Psoas muscle (tissue), 8 donors: Measurements from ENCODE around the gene ZNF526. TPM values are rescaled to one million over a fixed set of nuclear protein-coding genes. Genes with fewer than 3 reads are reported as not detected.
A peak's percentile ranks its signal among the peaks of the same experiment; 100 is the strongest.

ENCODE experiments used
- ATAC-seq, 4 donors: fragments of 200-7000 bp; cut with Tn5 transposase; one replicate each; pipeline ENCODE4 v1.9.1; 2020; ENCODE audit warnings: moderate library complexity in 3 of 4, mild to moderate bottlenecking in 2 of 4
- DNase-seq, 2 donors: peaks; one replicate each; pipeline ENCODE4 v3.0.0-alpha.2; 2020
- H3K27ac ChIP-seq: fragments of 200-600 bp; one replicate; pipeline ENCODE4 v1.8.0; 2022
- H3K27me3 ChIP-seq, 3 donors: fragments of 200-600 bp in 1 of 3; one replicate each; pipeline versions ENCODE4 v1.6.1 to v1.8.0; 2013 to 2022; ENCODE audit warnings: low read length in 2 of 3, mild to moderate bottlenecking in 2 of 3, moderate library complexity in 1 of 3; ENCODE audit not compliant: insufficient read depth in 3 of 3
- H3K36me3 ChIP-seq, 2 donors: fragments of 200-600 bp in 1 of 2; one replicate each; pipeline versions ENCODE4 v1.6.1 to v1.8.0; 2013 to 2022; ENCODE audit warnings: low read depth in 1 of 2, mild to moderate bottlenecking in 1 of 2, moderate library complexity in 1 of 2; ENCODE audit not compliant: insufficient read depth in 1 of 2
- H3K4me1 ChIP-seq: fragments of 200-600 bp; one replicate; pipeline ENCODE4 v1.8.0; 2022
- H3K4me3 ChIP-seq: fragments of 200-600 bp; one replicate; pipeline ENCODE4 v1.8.0; 2022; ENCODE audit warnings: mild to moderate bottlenecking
- H3K9me3 ChIP-seq: fragments of 200-600 bp; one replicate; pipeline ENCODE4 v1.8.0; 2022
- WGBS, 3 donors: extraction: QIAGEN DNeasy Blood & Tissue Kit; methylation state at CpG; one replicate each; pipeline versions ENCODE4 v1.1.6 to v1.1.7; 2013; 5-methylcytosine and 5-hydroxymethylcytosine counted together
- intact Hi-C, 2 donors: fragments of 100-400 bp; cut with DNase I; formaldehyde crosslinking; loops; one replicate each; pipeline versions ENCODE4 v1.11.0 to v1.14.2; 2022
- polyA plus RNA-seq, 3 donors: library from polyadenylated mRNA; stranded (reverse); fragments of 200-250 nt; gene quantifications; one replicate each; pipeline ENCODE4 v1.2.3, GENCODE V29; 2013
- total RNA-seq, 4 donors: library from RNA; stranded (reverse); fragmentation: NEBNext Ultra II Directional in 2 of 4; extraction: Animal tissue kit (Norgen Biotek cat#: 25700) in 2 of 4; gene quantifications; one replicate each; pipeline versions ENCODE4 v1.2.1 to v1.2.4, GENCODE V29; 2021 to 2023
- TF ChIP-seq, protein P1 (sequence below): fragments of 200-600 bp; IDR thresholded peaks from one replicate; pipeline ENCODE4 v1.8.0; 2022; ENCODE audit warnings: antibody characterized with exemption
- donor health status: healthy with polysubstance abuse.
- donor health status: DM: no; HTN: no; CAD: no; lungs with moderate emphysema.
- donor health status: Bipolar disorder and iron deficiency.
- donor health status: healthy.
- donor health status: DM: yes; HTN: yes; CAD: no.
- donor health status: DM: no; HTN: no; CAD: no.
- donor health status: DM: no; HTN: no; CAD: no.
- donor health status: DM: yes; HTN: yes; CAD: no.

ZNF526 gene
- total and polyA plus RNA-seq, 7 donors, result 3.4 to 7.9 (median 5.9) TPM

DNA sequence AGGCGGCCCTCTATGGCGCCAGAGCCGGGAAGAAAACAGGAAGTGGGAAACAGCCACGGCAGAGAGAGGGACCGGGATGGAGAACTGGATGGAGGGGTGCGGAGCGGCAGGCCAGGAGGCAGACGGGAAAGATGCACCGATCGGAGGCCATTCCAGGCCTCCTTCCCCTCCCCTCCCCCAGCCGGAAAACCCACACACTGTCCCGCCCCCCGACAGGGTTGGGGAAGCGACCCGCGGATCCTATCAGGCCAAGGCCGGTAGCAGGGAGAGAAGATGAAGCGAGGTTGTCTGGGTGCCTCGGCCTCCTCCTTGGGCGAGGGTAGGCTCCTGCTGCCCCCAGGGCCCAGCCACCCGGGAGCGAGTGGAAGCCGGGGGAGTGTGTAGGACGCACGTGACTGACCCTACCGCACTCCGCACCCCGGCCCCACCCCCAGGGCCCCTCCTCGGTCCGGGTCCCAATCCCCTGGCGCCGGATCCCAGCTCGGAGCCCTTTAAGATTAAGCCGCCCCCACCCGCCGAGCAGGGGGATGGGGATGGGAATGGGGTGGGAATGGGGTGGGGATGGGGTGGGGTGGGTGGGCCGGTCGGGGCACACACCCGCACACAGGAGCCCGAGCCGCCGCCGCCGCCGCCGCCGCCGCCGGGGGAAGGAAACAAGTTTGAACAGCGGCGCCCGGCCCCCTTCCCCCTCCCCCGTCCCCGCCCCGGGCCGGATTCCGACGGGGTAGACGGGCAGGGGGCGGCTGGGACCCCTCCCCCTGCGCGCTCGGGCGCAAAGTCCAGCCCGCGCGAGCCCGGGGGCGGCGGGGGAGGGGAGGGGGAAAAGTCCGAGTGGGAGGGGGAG lies 33.4 kb downstream of the ZNF526 start:
- ATAC-seq, result peak; percentile 13 to 28 (median 17)
- TF ChIP-seq, protein P1, sequence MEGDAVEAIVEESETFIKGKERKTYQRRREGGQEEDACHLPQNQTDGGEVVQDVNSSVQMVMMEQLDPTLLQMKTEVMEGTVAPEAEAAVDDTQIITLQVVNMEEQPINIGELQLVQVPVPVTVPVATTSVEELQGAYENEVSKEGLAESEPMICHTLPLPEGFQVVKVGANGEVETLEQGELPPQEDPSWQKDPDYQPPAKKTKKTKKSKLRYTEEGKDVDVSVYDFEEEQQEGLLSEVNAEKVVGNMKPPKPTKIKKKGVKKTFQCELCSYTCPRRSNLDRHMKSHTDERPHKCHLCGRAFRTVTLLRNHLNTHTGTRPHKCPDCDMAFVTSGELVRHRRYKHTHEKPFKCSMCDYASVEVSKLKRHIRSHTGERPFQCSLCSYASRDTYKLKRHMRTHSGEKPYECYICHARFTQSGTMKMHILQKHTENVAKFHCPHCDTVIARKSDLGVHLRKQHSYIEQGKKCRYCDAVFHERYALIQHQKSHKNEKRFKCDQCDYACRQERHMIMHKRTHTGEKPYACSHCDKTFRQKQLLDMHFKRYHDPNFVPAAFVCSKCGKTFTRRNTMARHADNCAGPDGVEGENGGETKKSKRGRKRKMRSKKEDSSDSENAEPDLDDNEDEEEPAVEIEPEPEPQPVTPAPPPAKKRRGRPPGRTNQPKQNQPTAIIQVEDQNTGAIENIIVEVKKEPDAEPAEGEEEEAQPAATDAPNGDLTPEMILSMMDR, result no peak
- H3K4me1 ChIP-seq, result peaks cover 19% of the 10 kb centered on the region
- DNase-seq, result peak; percentile 68 to 80
- H3K9me3 ChIP-seq, result no peaks in the 10 kb centered on the region
- peak overlapping the region; percentile 95 for H3K4me3 ChIP-seq
- intact Hi-C loops, result no loop called here
- H3K36me3 ChIP-seq, result no peaks in the 10 kb centered on the region
- H3K27ac ChIP-seq, result peak overlapping the region; percentile 92
- WGBS, 3 donors, result 2 to 4% (median 3%) methylated on average over 33 to 71 of the region's 71 CpGs
- H3K27me3 ChIP-seq, result peaks cover 0 to 4% (median 0%) of the 10 kb centered on the region in 3 donors

DNA sequence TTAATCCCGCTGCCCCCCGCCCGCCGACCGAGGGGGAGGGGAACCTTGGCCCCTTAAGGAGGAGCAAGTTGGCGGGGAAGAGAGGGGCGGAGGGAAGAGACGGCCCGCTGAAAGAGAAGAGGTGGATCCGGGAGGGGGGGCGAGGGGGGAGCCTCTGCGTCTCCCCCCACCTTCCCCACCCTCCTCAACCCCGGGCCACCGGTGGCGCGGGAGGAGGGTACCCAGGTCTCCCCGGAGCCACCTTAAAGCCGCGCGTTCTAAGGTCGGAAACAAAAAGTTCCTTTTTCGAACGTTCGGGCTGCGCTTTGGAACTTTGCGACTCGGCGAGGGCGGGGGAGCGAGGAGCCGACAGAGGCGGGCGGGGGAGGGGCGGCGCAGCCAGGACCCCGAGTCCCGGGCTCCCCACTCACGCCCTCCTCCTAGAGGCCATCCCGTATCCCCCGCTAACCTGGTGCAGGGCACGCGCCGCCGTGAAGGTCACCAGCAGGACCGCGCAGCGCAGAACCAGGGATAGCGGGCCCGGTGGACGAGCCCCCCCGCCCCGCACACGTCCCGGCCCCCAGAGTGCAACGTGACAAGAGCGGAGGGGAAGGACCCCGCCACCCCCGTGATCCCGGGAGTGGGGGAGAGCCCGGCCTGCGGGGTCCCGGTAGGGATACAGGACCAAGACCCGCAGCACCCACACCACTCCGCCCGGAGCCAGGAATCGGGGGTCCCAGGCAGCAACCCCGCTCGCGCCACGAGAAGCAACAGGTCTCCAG lies 34.2 kb downstream of the ZNF526 start:
- intact Hi-C loops, result no loop called here
- H3K27me3 ChIP-seq, result peaks cover 0 to 4% (median 0%) of the 10 kb centered on the region in 3 donors
- no peaks in the 10 kb centered on the region for H3K36me3 ChIP-seq
- TF ChIP-seq, protein P1, result no peak
- 0% methylated on average over 37 to 70 of the region's 70 CpGs for WGBS, 3 donors
- peak overlapping the region; percentile 92 for H3K27ac ChIP-seq
- H3K9me3 ChIP-seq, result no peaks in the 10 kb centered on the region
- peaks cover 19% of the 10 kb centered on the region for H3K4me1 ChIP-seq
- ATAC-seq, result peak; percentile 21 to 54 (median 40)
- DNase-seq, result peak; percentile 72 to 80
- peak overlapping the region; percentile 95 for H3K4me3 ChIP-seq

DNA sequence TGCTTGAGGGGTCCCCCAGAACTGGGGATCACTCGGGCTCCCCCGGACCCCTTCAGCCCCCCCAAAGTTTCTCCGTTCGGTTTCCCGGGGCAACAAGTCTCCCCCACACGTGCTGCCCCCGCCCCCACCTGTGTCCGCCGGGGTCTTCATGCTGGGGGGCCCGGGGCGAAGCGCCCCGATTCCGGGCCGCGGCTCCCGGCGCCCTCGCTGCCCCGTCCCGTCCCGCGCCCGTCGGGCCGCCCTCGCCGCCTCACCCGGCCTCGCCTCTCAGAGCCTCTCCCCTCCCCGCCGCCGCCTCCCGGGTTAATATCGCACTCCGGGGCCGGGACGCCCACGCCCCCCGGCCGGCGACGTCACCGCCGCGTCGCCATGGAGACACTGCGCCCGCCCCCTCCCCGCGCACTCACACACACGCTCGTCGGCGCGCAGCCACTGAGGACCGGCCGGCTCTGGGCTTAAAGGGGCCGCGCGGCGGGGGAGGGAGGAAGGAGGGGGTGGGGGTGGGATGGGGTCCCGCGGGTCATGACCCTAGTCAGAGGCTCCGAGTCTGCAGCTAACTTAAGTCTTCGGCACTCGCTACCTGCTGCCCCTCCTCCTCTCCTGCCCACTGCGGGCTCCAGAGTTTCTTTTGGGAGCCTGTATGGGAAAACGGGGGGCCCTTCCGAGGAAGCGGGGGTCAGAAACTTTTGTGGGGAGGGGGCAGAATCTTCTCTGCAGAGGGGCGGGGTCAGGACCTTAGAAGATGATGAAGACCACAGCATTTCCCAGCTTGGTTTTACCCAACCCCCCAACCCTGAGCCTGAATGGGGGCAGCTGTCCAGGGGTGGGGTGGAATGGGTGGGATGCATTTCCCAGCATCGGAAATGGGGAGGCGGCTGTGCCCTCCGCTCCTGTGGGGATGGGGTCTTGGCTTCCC lies 35.0 kb downstream of the ZNF526 start, which contains the start of gene ERF:
TSS of gene ERF (minus strand) at position 279 of the 916 bp plus-strand sequence. CDS start at position 150, 129 bp downstream.
- Histone ChIP-seq H3K9me3 (no peaks in the 10 kb centered on the region), H3K27ac (peak within 1 kb of the TSS; percentile 92), H3K4me3 (peak within 1 kb of the TSS; percentile 95), H3K36me3 (no peaks in the 10 kb centered on the region), H3K27me3 (peaks cover 0 to 4% (median 0%) of the 10 kb centered on the region in 3 donors), H3K4me1 (peaks cover 19% of the 10 kb centered on the region)
- peak; percentile 93 to 95 for DNase-seq
- intact Hi-C loops, result no loop called here
- TF ChIP-seq, protein P1, result no peak
- 1% methylated on average over 28 to 75 of the region's 75 CpGs for WGBS, 3 donors
- ATAC-seq, result peak; percentile 78 to 83 (median 82)
